GM18907 (cell line): ENCODE data around the gene KHDC4.

ENCODE experiments used
- ATAC-seq: cut with Tn5 transposase; IDR thresholded peaks from one replicate; pipeline ENCODE4 v1.9.1; 2021; ENCODE audit warnings: mild to moderate bottlenecking, moderate library complexity; ENCODE audit not compliant: unreplicated experiment

Gene KHDC4

GRCh38 chr1:155970531-155971167 lies 36.4 kb upstream of the KHDC4 start:
- ATAC-seq = no peak

GRCh38 chr1:155969377-155969791 lies 35.2 kb upstream of the KHDC4 start:
- no peak for ATAC-seq

- ATAC-seq = no peak
These were observed 34.5 kb upstream of the KHDC4 start for GRCh38 chr1:155968670-155969069.

- ATAC-seq = no peak
These were observed 33.8 kb upstream of the KHDC4 start for GRCh38 chr1:155968051-155968400.

GRCh38 chr1:155967341-155968050 lies 33.3 kb upstream of the KHDC4 start:
- ATAC-seq = no peak

GRCh38 chr1:155966750-155967149 lies 32.5 kb upstream of the KHDC4 start:
- no peak for ATAC-seq

- no peak for ATAC-seq
These were observed 31.9 kb upstream of the KHDC4 start for GRCh38 chr1:155966135-155966534.

GRCh38 chr1:155964193-155964592 lies 30.0 kb upstream of the KHDC4 start:
- no peak for ATAC-seq

GRCh38 chr1:155962599-155963211 lies 28.5 kb upstream of the KHDC4 start:
- ATAC-seq = no peak

GRCh38 chr1:155961937-155962336 lies 27.7 kb upstream of the KHDC4 start:
- ATAC-seq = no peak

GRCh38 chr1:155960081-155960745 lies 26.0 kb upstream of the KHDC4 start:
- ATAC-seq = no peak

- no peak for ATAC-seq
These were observed 23.2 kb upstream of the KHDC4 start for GRCh38 chr1:155957411-155957915.

GRCh38 chr1:155954645-155955044 lies 20.4 kb upstream of the KHDC4 start:
- no peak for ATAC-seq

- no peak for ATAC-seq
These were observed 18.3 kb upstream of the KHDC4 start for GRCh38 chr1:155952505-155952890.

- no peak for ATAC-seq
These were observed 17.7 kb upstream of the KHDC4 start for GRCh38 chr1:155951753-155952504.

GRCh38 chr1:155950829-155951228 lies 16.6 kb upstream of the KHDC4 start:
- no peak for ATAC-seq

GRCh38 chr1:155947741-155948140 lies 13.5 kb upstream of the KHDC4 start:
- no peak for ATAC-seq

- ATAC-seq = no peak
These were observed 13.1 kb upstream of the KHDC4 start for GRCh38 chr1:155947292-155947691.

GRCh38 chr1:155946633-155947219 lies 12.5 kb upstream of the KHDC4 start:
- ATAC-seq = peak; percentile 9

- no peak for ATAC-seq
These were observed 10.2 kb upstream of the KHDC4 start for GRCh38 chr1:155944444-155944799.
